Vagina (tissue), 2 donors: Measurements from ENCODE around the gene ZNF483. TPM values are rescaled to one million over a fixed set of nuclear protein-coding genes. Genes with fewer than 3 reads are reported as not detected.
"Not testable (repeated sequence)": the region's sequence is repeated elsewhere in the genome, so short reads cannot be mapped to it uniquely, and the experiment has no call there.

Source experiments
- DNase-seq, 2 donors: peaks; one replicate each; pipeline ENCODE4 v3.0.0-alpha.2; 2017; ENCODE audit errors: extremely low spot score in 2 of 2
- H3K27ac ChIP-seq: fragments of 200-600 bp; sonication (generic); one replicate; pipeline ENCODE4 v1.5.1; 2019
- H3K27me3 ChIP-seq: fragments of 200-600 bp; sonication (generic); one replicate; pipeline ENCODE4 v1.5.1; 2019
- H3K36me3 ChIP-seq, 2 donors: fragments of 200-600 bp; sonication (generic); one replicate each; pipeline ENCODE4 v1.5.1; 2017 to 2019
- H3K4me1 ChIP-seq: fragments of 200-600 bp; sonication (generic); one replicate; pipeline ENCODE4 v1.5.1; 2019
- H3K4me3 ChIP-seq, 2 donors: fragments of 200-600 bp; sonication (generic); 1 replicate in 1 of 2; 2 replicates in 1 of 2; pipeline ENCODE4 v1.5.1; 2016 to 2019
- H3K9me3 ChIP-seq: fragments of 200-600 bp; sonication (generic); one replicate; pipeline ENCODE4 v1.5.1; 2019
- POLR2A ChIP-seq, 2 donors: fragments of 450-650 bp; IDR thresholded peaks; one replicate each; pipeline ENCODE4 v1.6.1; 2017; ENCODE audit warnings: antibody characterized with exemption in 2 of 2, mild to moderate bottlenecking in 2 of 2, moderate library complexity in 2 of 2
- POLR2AphosphoS5 ChIP-seq, 2 donors: sonication (generic); formaldehyde crosslinking; IDR thresholded peaks; one replicate each; pipeline ENCODE4 v1.9.0; 2017; ENCODE audit warnings: antibody characterized with exemption in 2 of 2, mild to moderate bottlenecking in 2 of 2, low read depth in 1 of 2; ENCODE audit not compliant: insufficient read depth in 1 of 2
- intact Hi-C: fragments of 100-400 bp; cut with DNase I; formaldehyde crosslinking; loops from one replicate; pipeline ENCODE4 v1.15.1; 2023
- total RNA-seq: library from RNA; depleted of rRNA; stranded (reverse); fragments of >200 nt; gene quantifications from one replicate; pipeline ENCODE4 v1.2.3, GENCODE V29; 2016
- TF ChIP-seq, protein P1 (sequence below), 3 experiments: fragments of 450-650 bp in 2 of 3; fragments of 200-600 bp in 1 of 3; sonication (generic) in 1 of 3; IDR thresholded peaks; one replicate each; pipeline ENCODE4 v1.5.1; 2017 to 2019; ENCODE audit warnings: antibody characterized with exemption in 3 of 3, mild to moderate bottlenecking in 2 of 3, moderate library complexity in 2 of 3

The ZNF483 gene
- total RNA-seq, 1 donor from 2014 or later = 8.8 TPM

DNA sequence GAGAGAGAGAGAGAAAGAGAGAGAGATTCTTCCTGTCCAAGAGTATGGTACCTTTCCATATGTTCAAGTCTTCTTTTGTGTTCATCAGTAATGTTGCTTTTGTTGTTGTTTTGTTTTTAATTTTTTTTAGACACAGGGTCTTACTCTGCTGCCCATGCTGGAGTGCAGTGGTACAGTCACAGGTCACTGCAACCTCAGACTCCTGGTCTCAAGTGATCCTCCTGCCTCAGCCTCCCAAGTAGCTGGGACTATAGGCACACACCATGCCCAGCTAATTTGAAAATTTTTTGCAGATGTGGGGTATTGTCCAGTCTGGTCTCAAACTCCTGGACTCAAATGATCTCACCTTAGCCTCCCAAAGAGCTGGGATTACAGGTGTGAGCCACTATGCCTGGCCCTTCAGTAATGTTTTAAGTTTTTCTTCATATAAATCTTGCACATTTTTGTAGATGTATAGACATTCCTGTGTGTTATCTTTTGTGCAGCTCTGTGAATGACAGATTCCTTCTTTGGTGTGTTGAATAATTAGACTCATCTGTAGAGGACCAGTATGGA is 36.3 kb downstream of the ZNF483 start:
- Histone ChIP-seq H3K4me1 (no peaks in the 10 kb centered on the region), H3K27ac (no peak overlapping the region), H3K27me3 (no peaks in the 10 kb centered on the region), H3K9me3 (peaks cover under 1% of the 10 kb centered on the region), H3K4me3 (no peak overlapping the region), H3K36me3 (peaks cover 0 to 40% of the 10 kb centered on the region in 2 donors)
- DNase-seq = no peak
- intact Hi-C loops = no loop called here
- TF ChIP-seq POLR2AphosphoS5 (IDR thresholded peaks at IDR 0.05; ENCODE audit: insufficient read depth in 1 of 2, low read depth in 1 of 2) (no peak), POLR2A (IDR thresholded peaks at IDR 0.05) (no peak)
- TF ChIP-seq, protein P1, sequence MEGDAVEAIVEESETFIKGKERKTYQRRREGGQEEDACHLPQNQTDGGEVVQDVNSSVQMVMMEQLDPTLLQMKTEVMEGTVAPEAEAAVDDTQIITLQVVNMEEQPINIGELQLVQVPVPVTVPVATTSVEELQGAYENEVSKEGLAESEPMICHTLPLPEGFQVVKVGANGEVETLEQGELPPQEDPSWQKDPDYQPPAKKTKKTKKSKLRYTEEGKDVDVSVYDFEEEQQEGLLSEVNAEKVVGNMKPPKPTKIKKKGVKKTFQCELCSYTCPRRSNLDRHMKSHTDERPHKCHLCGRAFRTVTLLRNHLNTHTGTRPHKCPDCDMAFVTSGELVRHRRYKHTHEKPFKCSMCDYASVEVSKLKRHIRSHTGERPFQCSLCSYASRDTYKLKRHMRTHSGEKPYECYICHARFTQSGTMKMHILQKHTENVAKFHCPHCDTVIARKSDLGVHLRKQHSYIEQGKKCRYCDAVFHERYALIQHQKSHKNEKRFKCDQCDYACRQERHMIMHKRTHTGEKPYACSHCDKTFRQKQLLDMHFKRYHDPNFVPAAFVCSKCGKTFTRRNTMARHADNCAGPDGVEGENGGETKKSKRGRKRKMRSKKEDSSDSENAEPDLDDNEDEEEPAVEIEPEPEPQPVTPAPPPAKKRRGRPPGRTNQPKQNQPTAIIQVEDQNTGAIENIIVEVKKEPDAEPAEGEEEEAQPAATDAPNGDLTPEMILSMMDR (IDR thresholded peaks at IDR 0.05) = no peak

DNA sequence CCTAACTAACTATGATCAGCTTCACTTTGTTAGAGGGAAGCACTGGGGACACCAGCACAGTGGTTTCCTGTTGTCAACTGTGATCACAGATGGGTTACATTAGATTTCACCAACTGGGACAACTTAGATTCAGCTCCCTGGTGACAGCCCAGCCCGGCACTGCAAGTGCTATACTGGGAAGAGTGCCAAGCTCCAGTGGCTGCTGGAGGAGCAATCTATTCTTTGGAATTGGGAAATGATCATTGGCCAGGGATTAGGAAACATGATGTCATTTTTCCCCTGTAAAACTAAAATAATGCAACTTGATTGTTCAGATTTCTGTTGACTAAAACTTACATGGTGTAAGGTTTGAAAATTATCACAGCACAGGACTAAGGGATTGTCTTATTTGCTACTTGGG is 41.3 kb downstream of the ZNF483 start:
- Histone ChIP-seq H3K27ac (no peak overlapping the region), H3K9me3 (no peaks in the 10 kb centered on the region), H3K4me1 (no peaks in the 10 kb centered on the region), H3K27me3 (no peaks in the 10 kb centered on the region), H3K4me3 (no peak overlapping the region), H3K36me3 (peaks cover 3 to 87% of the 10 kb centered on the region in 2 donors)
- intact Hi-C loops = no loop called here
- TF ChIP-seq POLR2AphosphoS5 (IDR thresholded peaks at IDR 0.05; ENCODE audit: insufficient read depth in 1 of 2, low read depth in 1 of 2) (no peak), POLR2A (IDR thresholded peaks at IDR 0.05) (no peak)
- TF ChIP-seq, protein P1 (IDR thresholded peaks at IDR 0.05) = no peak
- DNase-seq = no peak

DNA sequence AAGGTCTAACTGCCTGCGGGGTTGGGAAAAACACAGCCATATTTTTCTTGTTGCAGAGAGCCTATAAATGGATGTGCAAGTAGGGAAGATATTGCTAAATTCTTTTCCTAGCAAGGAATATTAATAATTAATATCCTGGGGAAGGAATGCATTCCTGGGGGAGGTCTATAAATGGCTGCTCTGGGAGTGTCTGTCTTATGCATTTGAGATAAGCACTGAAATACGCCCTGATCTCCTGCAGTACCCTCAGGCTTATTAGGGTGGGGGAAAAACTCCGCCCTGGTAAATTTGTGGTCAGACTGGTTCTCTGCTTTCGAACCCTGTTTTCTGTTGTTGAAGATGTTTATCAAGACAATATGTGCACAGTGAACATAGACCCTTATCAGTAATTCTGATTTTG is 43.1 kb downstream of the ZNF483 start:
- H3K9me3 ChIP-seq, DNase-seq: not testable (repeated sequence)
- H3K36me3 ChIP-seq = peaks cover 3 to 90% of the 10 kb centered on the region in 2 donors

DNA sequence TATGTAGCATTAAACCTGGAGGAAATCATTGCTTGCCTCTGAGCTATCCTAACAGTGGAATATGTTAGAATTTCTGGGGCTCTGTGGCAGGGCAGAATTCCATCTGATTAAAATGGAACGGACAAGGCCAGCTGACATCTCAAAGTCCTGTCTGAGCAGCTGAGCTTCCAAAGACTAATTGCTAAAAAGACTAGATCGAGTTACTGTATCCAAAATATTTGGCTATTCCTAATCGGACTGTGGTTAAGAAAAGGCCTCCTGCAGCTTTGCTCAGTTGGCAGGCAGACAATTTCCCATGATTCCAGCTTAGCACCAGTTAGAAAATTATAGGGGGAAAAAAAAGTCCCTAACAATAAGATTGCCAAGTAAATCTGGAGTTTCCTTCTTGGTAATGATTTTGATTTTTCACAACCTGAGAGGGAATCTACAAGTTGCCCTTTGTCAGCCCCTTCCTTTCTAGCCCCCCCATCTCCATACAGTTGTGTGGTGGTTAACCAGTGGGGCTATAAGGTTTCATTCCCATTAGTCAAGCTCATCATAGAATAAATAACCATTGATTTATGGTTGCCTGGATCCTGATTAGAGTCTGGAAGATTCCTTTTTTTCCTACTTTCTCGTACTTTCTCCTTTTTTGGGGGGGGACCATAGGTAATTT is 48.1 kb downstream of the ZNF483 start:
- peaks cover 1 to 53% of the 10 kb centered on the region in 2 donors for H3K36me3 ChIP-seq
- H3K27me3 ChIP-seq = no peaks in the 10 kb centered on the region
- intact Hi-C loops = no loop called here
- TF ChIP-seq POLR2A (IDR thresholded peaks at IDR 0.05) (no peak), POLR2AphosphoS5 (IDR thresholded peaks at IDR 0.05; ENCODE audit: insufficient read depth in 1 of 2, low read depth in 1 of 2) (no peak)
- TF ChIP-seq, protein P1 (IDR thresholded peaks at IDR 0.05) = no peak
- H3K4me1 ChIP-seq = no peaks in the 10 kb centered on the region
- H3K27ac ChIP-seq = peak overlapping the region; percentile 38
- DNase-seq = peak in 1 of 2 donors; percentile 18
- H3K4me3 ChIP-seq = no peak overlapping the region
- no peaks in the 10 kb centered on the region for H3K9me3 ChIP-seq

More for the DNA sequence above, 43.1 kb downstream of the ZNF483 start:
- H3K27me3 ChIP-seq, intact Hi-C loops, H3K4me1 ChIP-seq, H3K4me3 ChIP-seq, H3K27ac ChIP-seq: not testable (repeated sequence)

DNA sequence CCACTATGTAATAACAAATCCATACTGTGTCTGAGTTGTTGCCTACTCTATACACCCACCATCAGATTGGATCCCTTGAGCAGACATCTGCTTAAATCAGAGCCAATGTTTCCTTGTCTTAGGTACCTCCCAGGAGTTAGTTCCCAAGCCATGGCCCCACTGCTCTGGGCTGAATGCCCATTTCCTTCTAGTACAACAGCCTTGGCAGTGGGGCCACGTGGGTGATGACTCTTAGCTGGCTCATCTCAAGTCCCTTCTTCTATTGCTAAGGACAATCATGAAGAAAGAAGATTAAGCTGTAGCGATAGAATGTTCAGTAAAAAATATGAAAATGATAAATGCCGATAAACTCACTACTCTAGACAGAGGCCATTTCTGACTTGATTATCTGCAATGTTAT is 57.9 kb downstream of the ZNF483 start:
- Histone ChIP-seq H3K4me1 (no peaks in the 10 kb centered on the region), H3K27ac (no peak overlapping the region), H3K4me3 (no peak overlapping the region), H3K9me3 (no peaks in the 10 kb centered on the region), H3K36me3 (peaks cover 0 to 52% of the 10 kb centered on the region in 2 donors), H3K27me3 (no peaks in the 10 kb centered on the region)
- TF ChIP-seq POLR2AphosphoS5 (IDR thresholded peaks at IDR 0.05; ENCODE audit: insufficient read depth in 1 of 2, low read depth in 1 of 2) = no peak
- TF ChIP-seq POLR2A (IDR thresholded peaks at IDR 0.05) = no peak
- TF ChIP-seq, protein P1 (IDR thresholded peaks at IDR 0.05) = no peak
- no peak for DNase-seq
- intact Hi-C loops = no loop called here
